ENCODE data around the gene PRPF38A.
"Not testable (repeated sequence)": the region's sequence is repeated elsewhere in the genome, so short reads cannot be mapped to it uniquely, and the experiment has no call there.

Gene PRPF38A

GRCh38 chr1:52404116-52404974 is at the start of gene PRPF38A, which contains the start of gene ORC1:
TSS of gene PRPF38A (plus strand) at chr1:52404602. CDS start at chr1:52404750, 148 bp downstream.
TSS of gene ORC1 (minus strand) at chr1:52404423. CDS start at chr1:52402223, 2,200 bp downstream.
- peak; percentile 96 to 99 for DNase-seq

DNA sequence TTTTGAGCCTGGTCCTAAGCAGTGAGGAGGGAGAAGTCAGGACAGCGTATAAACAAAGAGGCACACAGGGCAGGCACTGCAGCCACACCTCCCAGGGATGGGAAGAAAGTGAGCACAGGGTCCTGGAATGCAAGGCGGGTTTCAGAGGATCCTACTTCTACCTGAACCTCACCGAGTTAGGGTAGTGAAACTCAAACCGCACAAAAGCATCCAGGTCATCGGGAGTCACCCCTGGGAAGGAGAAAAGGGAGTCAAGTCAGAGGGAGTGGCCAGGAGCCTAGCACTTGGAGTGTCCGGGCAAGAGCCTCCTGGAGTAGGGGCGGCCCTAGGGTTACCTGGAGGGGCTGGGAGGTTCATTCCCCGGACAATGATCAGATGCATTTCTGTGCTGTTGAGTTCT is 49.0 kb upstream of the PRPF38A start:
- no peak for DNase-seq

DNA sequence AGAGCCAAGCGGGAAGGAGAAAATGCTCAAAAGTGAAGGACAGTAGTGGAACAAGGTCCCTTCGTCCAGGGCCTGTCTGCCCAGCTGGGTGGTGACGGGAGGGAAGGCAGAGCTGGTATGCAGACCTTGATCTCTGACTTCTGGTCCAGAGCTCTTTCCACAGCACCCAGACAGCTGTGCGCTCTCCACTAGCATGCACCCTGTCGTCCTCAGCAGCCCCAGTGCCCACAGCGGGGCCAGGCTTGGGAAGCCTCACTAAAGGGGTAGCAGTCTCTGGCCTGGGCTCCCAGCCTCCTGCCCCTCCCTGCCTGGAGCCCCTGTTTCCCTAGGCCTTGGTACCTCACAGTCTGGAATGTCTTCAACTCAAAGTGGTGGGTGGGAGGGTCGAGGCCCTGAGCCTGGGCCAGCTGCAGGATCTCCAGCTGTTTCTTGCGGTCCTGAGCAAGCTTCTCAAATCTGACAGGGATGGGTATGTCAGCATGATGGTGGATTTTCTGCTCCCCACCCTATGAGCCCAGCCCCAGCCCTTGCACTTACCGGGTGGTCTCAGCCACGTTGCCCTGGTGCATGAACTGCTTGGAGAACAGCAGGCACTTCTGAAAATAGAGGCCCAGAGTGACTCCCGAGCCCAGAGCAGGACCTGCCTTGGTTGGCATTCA is 48.4 kb upstream of the PRPF38A start:
- no peak for DNase-seq

DNA sequence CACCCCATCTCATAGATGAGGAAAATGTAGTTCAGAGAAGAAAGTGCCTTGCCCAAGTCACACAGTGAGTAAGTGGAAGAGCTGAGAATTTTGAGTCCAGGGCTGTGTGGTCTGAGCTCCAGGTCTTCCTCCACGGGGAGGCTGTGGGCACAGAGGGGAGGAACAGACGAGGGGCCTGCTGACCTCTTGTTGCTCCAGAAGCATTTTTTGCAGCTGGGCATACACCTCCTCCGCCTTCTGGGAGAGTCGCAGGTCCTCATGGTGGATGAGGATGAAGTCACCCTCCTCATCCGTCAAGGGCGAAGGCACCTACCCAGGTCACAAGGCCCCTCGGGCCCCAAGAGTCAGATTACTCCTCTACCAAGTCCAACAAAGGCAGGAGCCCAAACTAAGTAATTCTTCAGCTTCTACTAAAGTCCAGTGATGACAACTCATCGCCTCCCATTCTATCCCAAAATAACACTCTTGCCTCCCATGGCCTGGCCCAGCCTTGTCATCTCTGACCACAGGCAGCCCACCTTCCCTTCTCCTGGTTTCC is 47.5 kb upstream of the PRPF38A start:
- no peak for DNase-seq

DNA sequence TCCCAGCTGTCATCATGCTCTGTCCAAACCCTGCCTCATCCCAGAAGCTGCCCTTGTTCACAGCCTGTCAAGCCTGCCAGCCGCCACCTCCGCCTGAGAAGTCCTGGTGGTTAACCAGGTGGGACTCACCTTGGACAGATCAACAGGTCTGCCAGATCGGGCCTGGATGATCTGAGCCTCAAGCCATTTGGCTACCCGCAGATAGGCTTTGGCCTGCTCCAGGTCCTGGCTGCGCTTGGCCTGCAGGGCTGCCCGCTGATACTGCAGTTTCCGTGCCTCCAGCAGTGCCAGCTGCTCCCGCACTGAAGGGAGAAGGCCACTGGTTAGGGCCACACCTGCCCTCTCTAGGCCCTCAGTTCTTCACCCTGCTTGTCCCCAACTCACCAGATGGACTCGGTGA is 47.0 kb upstream of the PRPF38A start:
- no peak for DNase-seq

- DNase-seq = no peak
Observed at GRCh38 chr1:52358851-52359497, 45.4 kb upstream of the PRPF38A start.

GRCh38 chr1:52359676-52360594 is 44.5 kb upstream of the PRPF38A start:
- no peak for DNase-seq

DNA sequence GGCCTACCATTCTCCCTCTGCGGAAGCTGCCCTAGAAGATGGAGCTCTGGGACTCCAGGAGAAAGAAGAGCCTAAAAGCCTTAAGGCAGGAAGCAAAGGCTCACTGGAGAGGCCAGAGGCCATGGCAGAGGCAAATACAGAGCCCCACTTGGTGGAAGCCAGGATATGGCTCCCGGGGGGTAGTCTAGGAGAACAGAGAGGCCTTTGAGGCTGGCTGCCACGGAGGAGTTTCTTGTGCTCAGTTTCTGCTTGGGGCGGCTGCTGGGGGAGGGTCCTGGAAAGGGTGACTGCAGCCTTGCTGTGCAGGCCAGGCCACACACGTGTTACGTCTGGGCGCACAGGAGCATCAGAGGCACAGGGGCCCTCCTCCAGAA is 43.8 kb upstream of the PRPF38A start:
- DNase-seq = no peak

GRCh38 chr1:52364235-52364839 is 40.1 kb upstream of the PRPF38A start:
- DNase-seq = peak in 1 of 2 experiments; percentile 30

GRCh38 chr1:52365071-52365745 is 39.2 kb upstream of the PRPF38A start:
- peak in 1 of 2 experiments; percentile 32 for DNase-seq

GRCh38 chr1:52365746-52366516 is 38.5 kb upstream of the PRPF38A start, which contains the start of gene CC2D1B:
TSS of gene CC2D1B (minus strand) at chr1:52366205. CDS start at chr1:52364620, 1,585 bp downstream.
- peak; percentile 95 to 99 for DNase-seq

GRCh38 chr1:52366517-52366827 is 37.9 kb upstream of the PRPF38A start:
- no peak for DNase-seq

DNA sequence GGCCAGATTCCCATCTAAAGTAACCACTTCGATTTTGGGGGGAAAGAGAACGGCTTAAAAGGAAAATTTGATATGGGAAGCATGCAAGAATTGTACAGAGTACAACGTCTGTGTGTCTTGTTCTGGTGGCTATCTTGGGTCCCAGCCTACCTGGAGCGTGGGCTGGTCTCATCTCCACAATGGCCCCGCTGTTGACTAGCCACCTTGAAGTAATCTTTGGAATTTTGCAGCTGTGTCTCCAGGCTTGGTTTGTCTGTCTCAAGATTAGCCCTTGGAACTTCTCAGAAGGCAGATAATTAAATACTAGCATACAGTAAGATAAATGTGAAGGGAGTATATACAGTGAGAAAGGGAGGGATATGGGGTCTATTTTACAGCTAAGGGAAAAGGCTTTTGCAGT is 37.1 kb upstream of the PRPF38A start:
- no peak for DNase-seq

DNA sequence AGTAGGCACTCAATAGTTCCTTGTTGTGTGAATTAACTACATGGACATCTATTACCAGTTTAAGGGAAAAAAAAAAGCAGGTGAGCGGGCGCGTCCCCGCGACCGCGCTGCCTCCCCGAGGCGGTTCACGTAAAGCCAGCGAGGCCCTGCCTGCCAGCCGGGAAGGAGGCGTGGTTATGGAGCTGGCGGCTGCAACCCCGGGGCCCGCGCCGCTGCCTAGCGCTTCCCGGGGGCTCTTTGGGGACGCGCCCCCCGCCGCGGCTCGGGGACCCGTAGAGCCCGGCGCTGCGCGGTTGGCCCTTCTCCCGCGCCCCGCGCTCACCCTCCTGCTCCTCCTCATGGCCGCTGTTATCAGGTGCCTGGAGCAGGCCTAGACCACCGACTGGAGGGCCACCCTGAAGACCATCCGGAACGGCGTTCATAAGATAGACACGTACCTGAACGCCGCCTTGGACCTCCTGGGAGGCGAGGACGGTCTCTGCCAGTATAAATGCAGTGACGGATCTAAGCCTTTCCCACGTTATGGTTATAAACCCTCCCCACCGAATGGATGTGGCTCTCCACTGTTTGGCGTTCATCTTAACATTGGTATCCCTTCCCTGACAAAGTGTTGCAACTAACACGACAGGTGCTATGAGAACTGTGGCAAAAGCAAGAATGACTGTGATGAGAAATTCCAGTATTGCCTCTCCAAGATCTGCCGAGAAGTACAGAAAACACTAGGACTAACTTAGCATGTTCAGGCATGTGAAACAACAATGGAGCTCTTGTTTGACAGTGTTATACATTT is 35.8 kb upstream of the PRPF38A start:
- DNase-seq = peak; percentile 92

DNA sequence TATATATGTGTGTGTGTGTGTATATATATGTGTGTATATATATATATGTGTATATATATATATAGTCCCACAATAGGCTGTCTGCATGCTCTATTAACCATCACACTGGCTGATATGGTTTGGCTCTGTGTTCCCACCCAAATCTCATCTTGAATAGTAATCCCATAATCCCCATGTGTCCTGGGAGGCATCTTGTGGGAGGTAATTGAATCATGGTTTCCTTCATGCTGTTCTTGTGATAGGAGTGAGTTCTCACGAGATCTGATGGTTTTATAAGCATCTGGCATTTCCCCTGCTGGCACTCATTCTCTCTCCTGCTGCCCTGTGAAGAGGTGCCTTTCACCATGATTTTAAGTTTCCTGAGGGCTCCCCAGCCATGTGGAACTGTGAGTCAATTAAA is 34.6 kb upstream of the PRPF38A start:
- DNase-seq = not testable (repeated sequence)

- no peak for DNase-seq
Observed at GRCh38 chr1:52385376-52385775, 19.0 kb upstream of the PRPF38A start.

- no peak for DNase-seq
Observed at GRCh38 chr1:52386458-52386857, 17.9 kb upstream of the PRPF38A start.

- DNase-seq = no peak
Observed at GRCh38 chr1:52393174-52393573, 11.2 kb upstream of the PRPF38A start.

GRCh38 chr1:52399629-52400028 is 4.8 kb upstream of the PRPF38A start:
- no peak for DNase-seq

DNA sequence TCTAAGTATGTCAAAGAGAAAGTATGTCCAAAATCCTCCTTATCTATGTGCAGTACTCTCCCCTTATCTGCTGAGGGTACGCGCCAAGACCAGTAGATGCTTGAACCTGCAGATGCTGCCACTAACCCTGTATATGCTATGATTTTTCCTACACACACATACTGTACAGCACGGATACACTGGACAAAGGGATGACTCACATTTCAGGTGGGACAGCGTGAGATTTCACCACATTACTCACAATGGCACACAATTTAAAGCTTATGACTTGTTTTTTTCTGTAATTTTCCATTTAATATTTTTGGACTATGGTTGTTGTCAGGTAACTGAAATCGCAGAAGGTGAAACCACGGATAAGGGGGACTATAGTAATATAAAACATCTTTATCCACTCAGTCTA is 4.3 kb upstream of the PRPF38A start:
- DNase-seq = no peak
